ENCODE data around the gene ASTL.

Gene ASTL

DNA sequence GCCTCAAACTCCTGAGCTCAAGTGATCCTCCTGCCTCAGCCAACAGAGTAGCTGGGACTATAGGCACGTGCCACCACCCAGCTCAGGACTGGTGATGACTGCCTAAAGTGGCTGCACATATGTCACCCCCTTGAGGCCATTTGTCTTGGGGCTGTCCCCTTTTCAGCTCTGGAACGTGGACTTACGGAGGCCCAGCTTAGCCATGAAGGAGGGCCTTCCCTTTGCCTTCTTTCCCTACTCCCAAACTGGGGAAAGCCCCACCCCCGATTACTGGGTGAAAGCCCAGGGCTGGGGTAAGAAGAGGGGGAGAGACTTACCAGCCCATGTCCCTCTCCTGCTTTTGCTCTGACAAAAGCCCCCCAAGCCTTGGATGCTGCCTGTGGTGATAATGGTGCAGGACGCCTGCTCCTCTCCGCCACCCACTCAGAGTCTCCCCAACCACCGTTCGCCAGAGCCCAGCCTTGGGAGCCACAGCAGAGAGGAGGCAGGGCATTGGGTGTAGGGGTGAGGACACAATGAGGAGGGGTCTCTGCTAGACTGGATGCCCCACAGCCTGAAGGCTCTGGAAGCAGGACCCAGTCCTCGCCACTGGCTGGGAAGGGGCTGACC is 9.4 kb upstream of the ASTL start:
- no peak for TF ChIP-seq ZFX (IDR thresholded peaks at IDR 0.05)
- TF ChIP-seq, protein P1, sequence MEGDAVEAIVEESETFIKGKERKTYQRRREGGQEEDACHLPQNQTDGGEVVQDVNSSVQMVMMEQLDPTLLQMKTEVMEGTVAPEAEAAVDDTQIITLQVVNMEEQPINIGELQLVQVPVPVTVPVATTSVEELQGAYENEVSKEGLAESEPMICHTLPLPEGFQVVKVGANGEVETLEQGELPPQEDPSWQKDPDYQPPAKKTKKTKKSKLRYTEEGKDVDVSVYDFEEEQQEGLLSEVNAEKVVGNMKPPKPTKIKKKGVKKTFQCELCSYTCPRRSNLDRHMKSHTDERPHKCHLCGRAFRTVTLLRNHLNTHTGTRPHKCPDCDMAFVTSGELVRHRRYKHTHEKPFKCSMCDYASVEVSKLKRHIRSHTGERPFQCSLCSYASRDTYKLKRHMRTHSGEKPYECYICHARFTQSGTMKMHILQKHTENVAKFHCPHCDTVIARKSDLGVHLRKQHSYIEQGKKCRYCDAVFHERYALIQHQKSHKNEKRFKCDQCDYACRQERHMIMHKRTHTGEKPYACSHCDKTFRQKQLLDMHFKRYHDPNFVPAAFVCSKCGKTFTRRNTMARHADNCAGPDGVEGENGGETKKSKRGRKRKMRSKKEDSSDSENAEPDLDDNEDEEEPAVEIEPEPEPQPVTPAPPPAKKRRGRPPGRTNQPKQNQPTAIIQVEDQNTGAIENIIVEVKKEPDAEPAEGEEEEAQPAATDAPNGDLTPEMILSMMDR (conservative IDR thresholded peaks at IDR 0.05), result no peak

DNA sequence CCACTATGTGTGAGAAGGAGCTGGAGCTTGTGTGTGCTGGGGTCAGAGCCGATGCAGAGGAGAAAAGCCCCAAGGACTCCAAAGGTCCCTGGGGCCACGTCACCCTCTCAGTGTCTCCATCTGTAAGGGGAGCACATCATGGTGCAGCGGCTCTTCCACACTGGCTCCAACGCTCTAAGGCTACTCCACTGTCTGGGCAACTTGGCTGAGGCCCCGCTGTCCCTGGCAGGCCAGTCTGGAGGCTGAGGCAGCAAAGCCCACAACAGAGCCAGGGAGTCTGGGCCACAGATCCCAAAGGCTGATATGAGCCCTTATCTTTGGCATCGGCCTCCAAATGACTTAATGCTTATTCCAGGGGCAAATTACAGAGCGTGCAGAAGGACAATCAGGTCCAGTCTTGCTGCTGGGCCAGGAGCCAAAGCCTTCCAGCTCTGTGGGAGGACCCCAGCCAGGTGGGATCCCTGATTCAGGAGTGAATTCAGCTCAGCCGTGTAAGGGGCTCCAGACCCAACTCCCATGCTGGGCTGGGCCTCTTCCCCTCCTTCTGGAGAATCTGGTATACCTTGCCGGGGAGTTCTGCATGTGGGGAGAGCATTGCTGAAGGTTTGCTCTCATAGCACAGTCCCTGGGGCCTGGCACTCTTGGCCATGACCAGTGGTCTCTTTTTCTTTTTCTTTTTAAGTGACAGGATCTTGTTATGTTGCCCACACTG is 8.7 kb upstream of the ASTL start:
- TF ChIP-seq, protein P1 (conservative IDR thresholded peaks at IDR 0.05), result no peak
- TF ChIP-seq ZFX (IDR thresholded peaks at IDR 0.05), result 0 out of 2 replicates have a peak, but pooled peaks have one; percentile 10
- peak overlapping the region; percentile 96 for H3K27ac ChIP-seq

More for the DNA sequence above, 9.4 kb upstream of the ASTL start:
- peak overlapping the region; percentile 96 for H3K27ac ChIP-seq

DNA sequence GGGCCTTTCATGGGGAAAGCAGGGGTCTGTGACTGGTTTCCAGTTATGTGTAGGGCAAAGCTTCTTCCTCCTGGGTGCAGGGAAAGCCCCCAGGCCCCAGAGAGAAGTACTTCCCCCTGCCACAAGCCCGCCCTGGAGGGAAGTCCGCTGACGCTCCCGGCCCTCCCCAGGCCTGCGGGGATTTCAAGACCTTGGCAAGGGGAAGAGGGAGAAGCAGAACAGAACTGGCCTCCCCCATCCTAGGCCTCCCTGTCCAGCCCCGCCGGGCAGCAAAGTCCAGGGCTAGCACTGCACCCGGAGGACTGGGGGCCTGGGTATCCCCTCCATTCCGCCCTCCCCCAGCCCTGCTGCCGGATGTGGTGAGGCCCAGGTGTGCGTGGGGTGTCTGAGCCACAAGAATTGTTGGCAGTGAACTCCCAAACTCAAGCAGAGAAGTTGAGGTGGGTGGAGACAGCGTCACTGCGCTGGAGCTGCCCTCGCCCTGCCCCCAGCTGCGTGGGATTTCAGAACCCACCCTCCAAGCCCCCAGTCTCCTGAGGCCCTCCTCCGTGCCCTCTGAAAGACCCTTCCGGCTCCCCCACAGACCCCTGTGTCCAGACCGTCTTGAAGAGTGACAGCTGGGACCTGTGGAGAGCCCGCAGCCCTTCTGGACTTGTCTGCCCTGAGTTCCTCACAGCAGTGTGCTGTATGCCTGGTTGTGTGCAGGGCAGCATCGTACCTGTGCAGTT is 8.0 kb upstream of the ASTL start:
- peak overlapping the region; percentile 96 for H3K27ac ChIP-seq
- TF ChIP-seq, protein P1 (conservative IDR thresholded peaks at IDR 0.05), result no peak
- peak; percentile 53; the same call in 1 of the 2 replicates for TF ChIP-seq ZFX (IDR thresholded peaks at IDR 0.05)

DNA sequence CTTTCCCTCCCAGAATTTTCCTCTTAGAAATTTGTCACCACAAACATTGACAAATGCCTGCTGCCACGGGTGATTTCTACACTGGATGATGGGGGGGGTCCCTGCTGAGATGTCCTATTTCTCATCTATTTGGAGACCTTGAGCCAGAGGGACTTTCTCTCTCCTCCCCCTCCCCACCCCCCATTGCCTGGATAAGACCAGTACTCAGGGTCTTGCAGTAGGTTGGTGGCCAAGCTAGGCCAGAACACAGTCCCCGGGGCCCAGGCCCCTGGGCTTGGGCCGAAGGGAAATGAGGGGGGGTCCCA is 7.5 kb upstream of the ASTL start:
- H3K27ac ChIP-seq, result peak overlapping the region; percentile 96
- TF ChIP-seq, protein P1 (conservative IDR thresholded peaks at IDR 0.05), result no peak

DNA sequence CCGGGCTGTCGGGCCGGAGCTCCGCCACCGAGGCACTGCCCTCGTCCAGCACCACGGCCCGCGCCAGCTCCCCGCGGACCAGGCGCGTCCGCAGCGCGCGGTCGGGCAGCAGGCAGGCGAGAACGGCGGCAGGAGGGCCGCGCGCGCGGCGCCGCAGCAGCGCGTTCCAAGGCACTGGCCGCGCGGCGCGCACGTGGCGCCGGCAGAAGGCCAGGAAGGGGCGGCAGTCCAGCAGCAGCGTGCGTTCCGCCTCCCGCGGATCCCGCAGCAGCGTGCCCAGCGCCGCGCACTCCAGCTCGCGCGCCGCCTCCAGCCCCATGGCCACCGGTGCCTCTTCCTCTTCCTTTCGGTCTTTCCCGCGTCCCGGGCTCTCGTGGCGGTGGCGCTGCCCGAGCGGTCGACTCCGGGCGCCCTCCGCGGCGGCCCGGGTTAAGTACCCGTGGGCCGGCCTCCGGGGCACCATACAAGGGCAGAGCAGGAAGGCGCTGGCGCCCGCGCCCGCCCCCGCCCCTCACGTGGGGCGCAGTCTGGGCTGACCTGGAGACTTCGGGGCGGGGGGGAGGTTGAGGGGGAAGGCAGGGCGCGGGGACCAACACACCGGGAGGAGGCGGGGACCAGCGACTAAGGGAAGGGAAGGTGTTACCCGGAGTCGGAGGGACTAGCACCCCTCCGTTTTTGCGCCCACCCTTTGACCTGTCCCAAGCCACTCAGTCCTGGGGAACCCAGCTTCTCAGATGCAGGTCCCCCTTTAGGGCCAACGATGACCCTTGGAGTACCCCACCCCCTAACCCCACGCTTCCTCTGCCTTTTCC is 6.9 kb upstream of the ASTL start, which contains the start of gene DUSP2:
Gene DUSP2 (minus strand): TSS at position 405 of the 812 bp plus-strand sequence. CDS start 86 bp downstream, at position 319.
- TF ChIP-seq, protein P1 (conservative IDR thresholded peaks at IDR 0.05), result no peak
- TF ChIP-seq ZFX (IDR thresholded peaks at IDR 0.05), result peak; percentile 80
- H3K27ac ChIP-seq, result peak within 1 kb of the TSS; percentile 96

DNA sequence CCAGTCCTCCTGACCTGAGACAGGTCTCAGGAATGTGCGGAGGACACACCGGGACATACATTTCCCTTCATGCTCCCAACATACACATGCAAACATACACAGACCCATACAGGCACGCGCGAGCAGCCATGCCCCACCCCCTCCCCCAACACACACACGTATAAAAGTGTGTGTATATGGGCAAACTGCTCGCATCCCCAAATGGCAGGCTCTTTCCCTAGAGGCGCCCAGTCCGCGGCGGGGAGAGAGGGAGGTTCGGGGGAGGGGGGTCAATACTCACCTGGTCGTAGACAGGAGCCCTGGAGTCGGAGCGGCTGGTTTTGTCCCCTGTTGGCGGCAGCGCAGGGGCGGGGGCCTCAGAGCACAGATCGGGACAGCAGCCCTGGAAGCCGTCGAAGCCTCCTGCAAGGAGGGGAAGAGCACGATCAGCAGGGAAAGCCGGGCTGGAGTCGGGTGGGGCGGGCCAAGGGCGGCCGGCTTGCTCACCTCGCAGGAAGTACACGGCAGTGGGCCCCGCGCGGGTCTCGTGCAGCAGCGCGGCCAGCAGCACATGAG is 6.3 kb upstream of the ASTL start:
- H3K27ac ChIP-seq, result peak overlapping the region; percentile 96
- TF ChIP-seq, protein P1 (conservative IDR thresholded peaks at IDR 0.05), result peak; percentile 42; the same call in 1 of the 2 replicates
- no peak for TF ChIP-seq ZFX (IDR thresholded peaks at IDR 0.05)
